ENCODE results near the gene SGPP2.

The SGPP2 gene

DNA sequence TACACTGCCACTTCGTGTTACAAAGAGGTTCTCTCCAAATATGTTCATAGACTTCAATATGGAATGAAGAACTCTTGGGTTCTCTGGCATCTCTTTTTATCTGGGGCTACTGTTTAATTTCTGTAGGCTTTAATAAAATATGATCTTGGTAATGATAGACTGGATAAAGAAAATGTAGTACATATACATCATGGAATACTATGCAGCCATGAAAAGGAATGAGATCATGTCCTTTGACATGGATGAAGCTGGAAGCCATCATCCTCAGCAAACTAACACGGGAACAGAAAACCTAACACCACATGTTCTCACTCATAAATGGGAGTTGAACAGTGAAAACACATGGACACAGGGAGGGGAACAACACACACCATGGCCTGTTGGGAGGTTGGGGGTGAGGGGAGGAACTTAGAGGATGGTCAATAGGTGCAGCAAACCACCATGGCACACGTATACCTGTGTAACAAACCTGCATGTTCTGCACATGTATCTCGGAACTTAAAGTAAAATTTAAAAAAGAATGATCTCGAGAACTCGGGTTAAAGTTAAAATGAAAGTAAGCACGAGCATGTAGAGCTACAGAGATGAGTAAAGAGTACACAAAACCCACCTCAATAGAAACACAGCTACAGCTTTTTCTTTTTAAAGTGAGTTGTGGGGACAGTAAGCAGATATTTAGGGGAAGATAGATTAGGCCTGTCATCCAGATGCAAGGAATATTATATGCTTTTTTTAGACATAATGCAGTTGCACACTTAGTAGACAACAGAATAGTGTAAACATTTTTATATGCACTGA, 102.3 kb downstream of the SGPP2 start:
- ATAC-seq = no peak

DNA sequence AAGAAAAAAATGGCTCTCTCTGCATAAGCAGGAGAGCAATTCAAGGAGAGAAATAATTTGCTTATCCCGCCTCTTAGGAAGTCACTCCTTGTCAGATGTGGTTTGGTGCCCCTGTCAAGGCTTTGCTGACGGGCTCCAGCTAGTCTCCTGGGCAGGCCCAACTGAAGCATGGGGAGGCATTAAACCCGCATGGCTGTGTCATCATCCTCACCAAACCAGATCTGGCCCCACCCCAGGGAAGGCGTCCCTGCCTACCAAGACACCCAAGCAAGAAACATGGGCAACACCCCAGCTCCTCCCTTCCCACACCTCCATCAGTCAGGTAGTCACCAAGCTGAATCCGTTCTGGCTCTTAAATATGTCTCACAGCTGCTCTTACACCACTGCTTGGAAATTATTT, 108.0 kb downstream of the SGPP2 start:
- no peak for ATAC-seq

DNA sequence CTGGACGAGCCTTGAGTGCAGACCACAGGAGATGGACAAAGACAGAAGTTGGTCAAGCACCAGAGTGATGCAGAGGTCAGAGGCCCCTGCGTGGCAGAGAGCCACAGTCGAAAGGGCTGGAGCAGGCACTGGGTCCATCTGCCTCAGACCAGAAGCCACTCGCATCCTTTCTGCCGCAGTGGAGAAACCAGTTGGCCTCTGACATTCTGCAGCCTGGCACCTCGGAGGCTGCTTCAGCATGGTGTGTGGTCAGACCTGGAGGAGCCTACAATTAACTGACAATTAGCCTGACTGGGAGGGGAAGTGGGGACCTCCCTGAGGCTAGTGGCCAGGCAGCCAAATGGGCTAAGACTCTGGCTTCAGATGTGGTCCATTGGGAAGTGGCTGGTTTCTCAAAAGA, 111.1 kb downstream of the SGPP2 start:
- ATAC-seq = no peak

DNA sequence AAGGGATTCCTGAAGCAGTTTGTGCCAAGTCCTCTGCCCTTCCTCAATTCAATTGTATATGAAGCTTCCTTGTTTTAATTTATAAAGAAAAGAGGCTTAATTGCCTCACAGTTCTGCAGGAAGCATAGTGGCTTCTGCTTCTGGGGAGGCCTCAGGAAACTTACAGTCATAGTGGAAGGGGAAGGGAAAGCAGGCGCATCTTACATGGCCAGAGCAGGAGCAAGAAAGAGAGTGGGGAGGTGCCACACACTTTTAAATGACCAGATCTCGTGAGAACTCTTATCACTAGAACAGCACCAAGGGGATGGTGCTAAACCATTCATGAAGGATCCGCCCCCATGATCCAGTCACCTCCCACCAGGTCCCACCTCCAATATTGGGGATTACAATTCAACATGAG, 114.2 kb downstream of the SGPP2 start:
- no peak for ATAC-seq

DNA sequence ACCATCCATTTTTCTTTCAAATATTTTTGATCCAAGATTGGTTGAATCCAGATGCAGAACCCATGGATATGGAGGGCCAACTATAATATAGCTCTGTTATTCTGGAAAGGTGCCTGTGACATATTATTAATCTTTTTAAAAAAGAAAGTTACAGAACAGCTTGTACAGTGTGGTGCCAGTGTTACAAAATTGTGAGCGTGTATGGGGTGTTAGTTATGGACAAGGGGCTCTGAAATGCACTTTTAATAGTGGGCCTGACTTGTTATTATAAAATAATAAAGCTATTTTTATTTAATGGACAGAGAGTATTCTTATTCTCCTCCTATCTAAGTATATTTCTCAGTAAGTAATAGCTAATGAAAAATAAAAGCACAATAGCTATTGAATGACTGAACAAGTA, 120.3 kb downstream of the SGPP2 start:
- no peak for ATAC-seq

DNA sequence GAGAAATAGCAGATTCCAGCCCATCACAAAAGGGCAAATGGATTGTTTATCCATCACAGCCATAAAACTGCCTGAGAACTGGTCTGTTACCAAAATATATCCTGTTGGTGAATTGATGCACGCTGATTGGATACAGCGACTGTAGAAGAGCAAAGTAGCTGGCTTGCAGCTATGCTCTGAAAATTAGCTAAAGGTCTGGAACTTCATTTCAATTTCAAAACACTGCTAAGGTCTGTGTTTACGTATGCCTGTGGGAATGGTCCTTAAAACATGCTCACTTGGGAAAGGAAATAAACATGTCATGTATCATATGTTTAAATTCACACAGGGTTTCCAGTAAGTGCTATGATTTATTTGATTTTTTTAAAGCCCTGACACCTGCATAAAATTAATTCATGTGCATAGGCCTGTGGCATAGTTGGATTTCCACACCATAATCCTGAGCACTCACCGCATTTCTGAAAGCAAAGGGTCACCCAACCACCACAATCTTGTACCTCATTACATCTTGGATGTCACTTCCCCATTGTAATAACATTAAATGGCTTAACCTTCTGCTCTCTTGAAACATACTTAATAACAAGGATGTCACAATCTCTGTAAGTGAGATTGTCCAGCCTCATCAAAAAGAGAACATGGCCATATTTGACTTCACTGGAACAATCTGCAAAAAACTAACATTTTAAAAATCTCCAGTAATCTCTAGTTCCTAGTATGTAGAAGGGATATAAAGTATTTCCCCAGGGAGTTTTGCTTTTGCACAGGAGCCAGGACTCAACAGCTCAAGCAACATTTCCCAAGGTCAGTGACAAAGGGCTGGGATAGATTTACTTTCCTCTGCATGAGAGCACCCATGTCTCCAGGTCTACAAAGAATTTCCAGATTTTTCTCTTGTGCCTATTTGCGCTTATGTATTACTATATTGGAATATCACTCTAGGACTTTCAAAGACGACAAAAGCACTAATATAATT, 121.8 kb downstream of the SGPP2 start:
- no peak for ATAC-seq

DNA sequence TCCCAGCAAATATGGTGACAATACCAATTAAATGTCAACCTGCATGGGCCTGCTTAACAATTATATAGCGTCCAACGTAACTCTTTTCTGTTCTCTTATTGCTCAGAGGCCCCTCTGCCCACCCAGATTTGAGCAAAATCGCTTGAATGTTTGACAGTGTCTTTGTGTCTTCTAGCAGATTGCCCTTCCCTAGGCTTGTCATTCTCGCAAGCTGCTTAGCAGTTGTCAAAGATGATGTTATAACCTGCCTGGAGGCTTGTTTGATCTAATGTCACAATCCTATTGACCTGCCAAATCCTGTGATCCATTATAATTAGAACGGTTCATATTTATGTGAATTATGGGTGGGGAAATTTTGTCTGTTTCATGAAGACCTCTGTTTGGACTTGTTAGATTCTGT, 122.7 kb downstream of the SGPP2 start:
- no peak for ATAC-seq

DNA sequence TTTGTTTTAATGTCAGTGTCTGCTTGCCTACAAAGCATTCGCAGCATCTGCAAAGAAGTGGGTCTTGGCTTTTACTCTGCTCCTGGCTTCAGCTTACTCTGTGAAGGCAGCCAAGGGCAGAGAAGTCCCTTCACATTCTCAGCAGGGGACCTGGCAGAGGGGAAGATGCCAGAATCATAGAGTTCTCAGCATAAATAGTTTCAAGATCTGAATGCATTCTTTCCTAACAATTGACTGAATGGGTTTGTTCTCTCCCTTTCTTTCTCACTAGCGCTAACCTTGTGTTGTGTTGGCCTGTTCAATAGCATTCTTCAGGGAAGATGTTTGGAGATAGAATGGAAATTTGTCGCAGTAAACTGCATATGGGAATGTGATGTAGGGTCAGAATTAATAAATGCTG, 124.6 kb downstream of the SGPP2 start:
- no peak for ATAC-seq

DNA sequence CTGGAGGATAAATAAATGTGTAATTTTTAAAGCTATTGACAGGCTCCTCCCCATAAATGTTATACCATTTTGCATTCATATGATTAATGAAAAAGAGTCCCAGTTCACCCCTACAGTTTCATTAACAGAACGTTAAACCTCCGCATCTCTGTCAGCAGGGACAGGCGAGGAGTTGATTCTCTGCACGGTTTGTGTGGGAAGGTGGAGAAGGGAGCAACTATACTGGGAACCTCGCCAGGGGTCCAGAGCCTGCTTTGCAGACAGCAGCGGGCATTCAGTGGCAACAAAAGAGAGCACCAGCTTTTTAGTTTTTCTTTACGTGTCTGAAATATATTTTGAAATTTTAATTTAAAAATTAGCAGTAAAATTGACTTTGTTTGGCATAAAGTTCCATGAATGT, 130.2 kb downstream of the SGPP2 start:
- ATAC-seq = no peak

DNA sequence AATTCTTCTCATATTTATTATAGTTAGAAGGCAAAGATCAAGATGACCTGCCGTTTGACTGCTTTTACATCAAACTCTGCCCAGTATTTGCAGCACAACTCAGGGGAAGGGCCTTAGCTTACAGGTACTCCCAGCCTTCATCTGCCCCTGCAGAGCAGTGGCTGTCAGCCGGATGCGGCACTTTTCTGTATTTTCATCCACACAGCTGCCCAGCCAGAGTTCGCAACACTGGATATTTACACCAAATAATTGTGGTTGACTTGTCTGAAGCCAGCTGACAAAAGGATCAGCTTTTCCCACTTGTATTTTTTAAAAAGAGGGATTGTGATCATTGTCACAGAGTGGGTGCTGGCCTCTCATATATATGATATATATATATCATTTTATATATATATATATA, 136.8 kb downstream of the SGPP2 start:
- no peak for ATAC-seq

DNA sequence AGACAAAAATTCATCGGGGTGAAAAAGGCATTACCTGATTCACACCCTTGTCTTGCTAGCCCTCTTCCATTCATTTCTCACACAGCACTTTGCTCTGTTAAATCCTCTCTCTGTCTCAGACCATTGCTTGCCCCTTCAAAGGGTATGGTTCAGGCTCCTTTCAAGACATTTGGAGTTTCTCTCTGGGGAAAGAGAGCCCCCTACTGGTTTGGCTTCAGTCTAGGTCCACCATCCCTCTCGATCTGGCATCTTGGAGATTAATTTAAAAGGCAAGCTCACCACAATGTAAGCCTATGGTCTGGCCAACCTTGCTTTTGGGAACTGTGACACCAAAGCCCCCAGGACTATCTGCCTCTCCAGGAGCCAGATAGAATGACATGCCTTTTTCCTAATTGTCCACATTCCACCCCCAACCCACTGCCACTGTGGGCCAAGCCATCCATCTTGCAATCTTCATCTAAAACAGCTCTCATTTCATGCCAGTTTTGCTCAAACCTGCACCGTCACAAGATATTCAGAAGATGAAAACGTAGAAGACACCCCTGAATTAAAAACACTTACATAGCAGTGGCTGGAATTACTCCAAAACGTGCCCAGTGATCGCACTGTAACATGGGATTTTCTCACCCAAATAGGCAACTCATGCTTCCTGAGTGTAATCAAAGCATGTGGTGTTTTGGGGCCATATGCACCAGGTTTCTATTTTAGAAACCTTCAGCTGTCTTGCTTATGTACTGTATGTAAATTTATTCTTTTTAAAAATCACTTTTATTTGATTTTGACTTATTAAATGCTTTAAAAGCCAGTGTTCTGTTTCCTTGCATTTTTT, 137.7 kb downstream of the SGPP2 start:
- peak; percentile 45 to 78 for ATAC-seq

DNA sequence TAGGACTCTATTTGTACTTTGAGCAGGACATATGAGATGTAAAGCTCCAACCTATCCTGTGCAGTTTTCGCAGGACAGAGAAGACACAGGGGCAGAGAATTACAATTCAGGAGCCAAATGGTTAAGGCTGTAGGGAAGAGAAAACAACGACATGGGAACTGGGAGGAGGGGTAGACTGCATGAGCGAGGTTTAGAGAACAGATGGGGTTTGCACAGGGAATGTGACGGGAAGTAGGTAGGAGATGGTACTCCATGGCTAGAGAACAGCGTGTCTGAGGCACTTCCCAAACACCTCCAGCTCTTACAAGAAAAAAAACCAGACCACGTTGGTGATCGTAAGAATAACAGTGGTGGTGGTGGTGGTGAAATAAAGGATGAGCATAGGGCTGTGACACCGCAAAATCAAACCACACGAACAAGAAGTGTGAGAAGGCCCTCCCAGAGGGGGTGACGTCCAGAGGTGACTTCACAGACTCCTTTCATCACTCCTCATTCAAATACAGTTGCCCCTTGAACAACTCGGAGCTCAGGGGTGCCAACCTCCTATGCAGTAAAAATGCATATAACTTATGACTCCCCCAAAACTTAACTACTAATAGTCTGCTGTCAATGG, 138.9 kb downstream of the SGPP2 start:
- no peak for ATAC-seq

DNA sequence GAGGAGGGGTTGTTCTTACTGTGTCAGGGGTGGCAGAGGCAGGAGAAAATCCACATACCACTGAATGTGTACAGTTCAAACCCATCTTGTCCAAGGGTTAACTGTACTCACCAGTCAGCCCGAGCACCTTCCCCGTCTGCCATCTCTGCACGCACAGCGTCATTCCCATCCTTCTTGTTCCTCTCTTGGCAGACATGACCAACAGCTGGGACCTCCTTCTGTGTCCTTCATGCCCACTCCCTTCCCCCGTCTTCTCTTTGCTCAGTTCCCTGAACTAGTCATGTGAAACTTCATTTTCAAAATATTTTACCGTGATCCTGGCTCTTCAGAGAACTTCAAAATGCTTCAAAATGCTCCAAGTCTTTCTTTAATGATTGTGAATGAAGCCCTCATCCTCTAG, 139.6 kb downstream of the SGPP2 start:
- ATAC-seq = no peak

DNA sequence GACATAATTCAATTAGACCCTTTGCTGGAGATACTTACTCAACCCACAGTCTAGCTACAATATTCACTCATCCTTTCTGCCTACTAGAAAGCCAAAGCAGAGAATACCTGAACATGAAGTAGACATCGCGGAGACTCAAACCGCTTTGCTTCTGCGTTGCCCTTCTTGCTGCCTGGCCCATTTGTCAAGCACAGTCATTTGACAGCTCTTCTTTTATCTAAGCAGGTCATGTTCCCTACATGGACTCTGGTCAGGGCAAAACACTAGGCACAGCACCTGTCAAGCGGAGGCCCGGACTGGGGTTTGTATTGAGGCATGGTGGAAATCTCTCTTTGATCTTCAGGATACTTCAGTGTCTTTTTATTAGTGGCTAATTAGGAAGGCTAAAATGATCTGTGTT, 141.9 kb downstream of the SGPP2 start:
- no peak for ATAC-seq

DNA sequence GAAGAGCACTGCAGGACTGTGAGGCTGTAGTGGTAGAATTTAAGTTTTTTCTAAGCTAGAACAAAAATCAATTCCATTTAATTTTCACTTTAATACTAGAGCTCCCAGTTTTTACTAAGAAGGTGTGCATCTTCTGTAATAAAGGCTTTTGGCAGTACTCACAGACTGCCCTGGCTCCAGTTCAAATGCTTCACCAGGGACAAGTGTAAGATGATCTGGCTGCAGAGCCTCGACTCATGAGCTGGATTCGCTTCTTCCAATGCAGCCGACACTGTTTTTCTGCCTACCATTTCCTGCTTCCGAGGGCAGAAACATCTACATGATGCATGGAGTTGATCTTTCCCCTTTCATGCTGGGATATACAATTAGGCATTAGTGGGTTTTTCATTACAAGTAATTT, 144.5 kb downstream of the SGPP2 start:
- ATAC-seq = no peak

DNA sequence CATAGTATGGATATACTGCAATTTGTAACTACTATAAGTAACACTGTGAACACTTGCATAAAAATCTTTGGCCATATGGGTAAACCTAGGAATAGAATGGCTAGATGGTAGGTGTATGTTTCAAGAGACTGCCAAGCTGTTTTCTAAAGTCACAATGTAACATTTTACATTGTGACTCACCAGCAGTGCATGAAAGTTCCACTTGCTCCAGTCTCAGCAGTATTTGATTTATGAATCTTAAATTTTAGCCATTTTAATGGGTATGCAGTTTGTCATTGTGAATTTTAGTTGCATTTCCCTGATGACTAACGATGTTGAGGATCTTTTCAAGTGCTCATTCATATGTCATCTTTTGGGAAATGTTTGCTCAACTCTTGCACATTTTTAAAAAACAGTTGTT, 145.5 kb downstream of the SGPP2 start:
- no peak for ATAC-seq

DNA sequence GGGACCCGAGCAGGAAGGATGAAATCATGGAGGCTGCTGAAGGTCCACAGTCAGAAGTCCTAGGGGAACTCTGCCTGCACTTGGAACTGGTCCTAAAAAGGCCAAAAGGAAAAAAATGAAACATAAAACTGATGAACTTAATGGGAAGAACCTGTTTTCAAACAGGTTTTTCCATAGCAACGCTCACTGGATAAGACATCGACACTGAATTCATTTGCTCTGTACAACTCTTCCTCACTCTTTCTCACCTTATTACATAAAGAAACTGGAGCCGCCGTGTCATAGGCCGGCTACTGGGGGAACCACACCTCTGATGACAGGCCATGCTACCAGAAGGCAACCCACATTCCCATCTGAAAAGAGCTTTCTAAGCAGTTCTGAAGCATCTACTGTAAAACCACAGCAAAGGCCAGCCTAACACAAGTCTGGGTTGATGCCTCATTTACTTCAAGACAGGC, 147.9 kb downstream of the SGPP2 start:
- ATAC-seq = no peak

DNA sequence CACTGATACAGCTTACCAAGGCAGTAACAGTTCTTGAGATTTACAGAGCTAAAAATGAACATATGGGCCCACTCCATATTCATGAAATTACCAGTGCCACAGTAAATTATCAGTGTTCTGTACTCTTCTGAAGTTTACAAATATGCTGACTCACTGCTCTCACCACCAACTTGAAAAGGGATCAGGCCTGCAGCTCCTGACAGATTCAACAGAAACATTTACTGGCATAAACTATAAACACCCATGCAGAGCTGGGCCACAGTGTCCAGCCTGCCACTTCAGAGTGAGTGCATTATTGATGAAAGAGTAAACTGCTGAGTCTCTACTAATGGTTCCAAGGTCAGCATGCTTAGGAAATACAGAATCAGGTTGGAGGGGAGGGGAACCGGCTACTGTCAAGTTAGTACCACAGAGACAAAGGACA, 148.4 kb downstream of the SGPP2 start:
- no peak for ATAC-seq

DNA sequence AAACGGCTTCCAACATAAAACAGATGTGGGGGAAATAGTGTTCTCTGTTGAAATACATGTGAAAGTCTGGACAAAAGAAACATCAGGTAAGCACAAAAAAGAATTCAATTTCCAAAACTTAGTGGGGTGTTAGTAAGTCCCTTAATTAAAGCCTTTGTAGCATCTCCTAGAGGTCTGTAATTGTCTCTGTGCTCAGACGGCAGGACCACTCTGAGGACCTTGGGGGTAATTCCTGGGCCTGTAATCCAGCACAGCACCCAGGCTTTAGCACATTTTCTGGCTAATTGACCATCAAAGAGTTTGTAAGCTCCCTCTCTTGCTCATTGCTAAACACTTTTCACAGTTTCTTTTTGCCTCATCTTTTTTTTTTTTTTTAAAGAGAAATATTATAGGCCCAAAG, 151.3 kb downstream of the SGPP2 start:
- no peak for ATAC-seq

DNA sequence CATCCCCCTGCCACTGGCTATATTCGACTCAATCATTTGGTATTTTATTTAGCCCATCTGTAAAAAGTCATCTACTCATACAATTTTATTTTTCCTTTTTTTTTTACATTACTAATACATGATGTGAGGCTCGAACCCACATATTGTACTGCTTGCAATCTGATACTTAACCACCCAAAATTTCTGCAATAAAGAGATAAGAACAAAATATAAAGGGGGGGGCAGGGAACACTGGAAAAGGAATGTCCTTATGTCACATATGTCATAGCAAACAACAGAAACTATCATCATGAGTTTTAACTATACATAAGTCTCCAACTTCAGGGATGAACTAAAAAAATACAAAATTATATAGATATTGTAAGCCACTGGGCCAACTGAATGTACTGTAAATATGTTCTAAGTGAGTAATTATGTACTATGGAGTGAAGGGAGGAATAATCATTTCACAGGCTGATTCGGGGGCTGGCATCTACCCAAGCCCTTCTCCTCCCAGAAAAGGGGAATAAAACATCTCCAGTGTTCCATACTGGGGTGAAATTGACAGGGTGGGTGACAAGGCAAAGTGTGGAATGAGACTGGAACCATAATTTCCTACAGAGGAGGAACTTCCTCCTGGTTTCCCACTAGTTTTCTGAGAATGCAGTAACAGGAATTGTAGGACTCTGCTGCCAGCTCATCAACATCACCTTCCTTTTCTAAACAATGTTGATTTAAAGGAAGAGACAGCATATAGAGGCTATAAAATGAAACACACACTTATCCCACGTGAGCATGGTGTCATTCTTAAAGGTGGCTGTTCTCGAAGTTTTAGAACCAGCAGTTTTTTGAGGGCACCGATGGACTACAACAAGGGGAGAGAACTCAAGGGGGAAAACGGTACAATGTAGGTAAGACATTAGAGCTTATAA, 152.1 kb downstream of the SGPP2 start:
- ATAC-seq = no peak

DNA sequence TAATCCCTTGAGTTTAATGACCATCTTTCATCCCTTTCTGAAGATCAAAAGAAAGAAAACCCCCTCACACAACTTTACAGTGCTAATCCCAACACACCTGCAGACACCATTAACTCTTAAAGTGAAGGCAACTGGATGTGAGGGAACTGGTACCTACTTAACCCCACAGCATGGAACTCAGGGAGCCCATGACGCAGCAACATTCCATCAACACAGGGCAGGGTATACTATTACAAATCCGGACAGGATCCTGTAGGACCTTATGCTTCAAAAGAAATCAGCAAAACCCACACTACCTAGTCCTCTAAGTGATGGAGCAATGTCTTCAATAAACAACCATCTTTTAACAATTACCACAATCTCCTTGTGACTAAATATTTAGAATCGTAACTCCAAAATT, 153.0 kb downstream of the SGPP2 start:
- no peak for ATAC-seq
